GM19025 (cell line): ENCODE data around the gene RUBCNL.
A peak's percentile ranks its signal among the peaks of the same experiment; 100 is the strongest.
"Not testable (repeated sequence)": the region's sequence is repeated elsewhere in the genome, so short reads cannot be mapped to it uniquely, and the experiment has no call there.

Experiments used
- ATAC-seq: cut with Tn5 transposase; IDR thresholded peaks from one replicate; pipeline ENCODE4 v1.9.1; 2021; ENCODE audit warnings: mild to moderate bottlenecking, low read depth, moderate library complexity; ENCODE audit not compliant: unreplicated experiment

RUBCNL gene

GRCh38 chr13:46387064-46387851 lies at the start of gene RUBCNL:
Gene RUBCNL (minus strand): TSS chr13:46387252. CDS start chr13:46372475, 14,777 bp downstream.
- peak; percentile 30 for ATAC-seq

GRCh38 chr13:46429558-46429957 lies 42.5 kb upstream of the RUBCNL start:
- not testable (repeated sequence) for ATAC-seq

- no peak for ATAC-seq
These were observed 18.4 kb upstream of the RUBCNL start for GRCh38 chr13:46405457-46405856.

- no peak for ATAC-seq
These were observed 17.7 kb upstream of the RUBCNL start for GRCh38 chr13:46404733-46405100.

- ATAC-seq = no peak
These were observed 17.0 kb upstream of the RUBCNL start for GRCh38 chr13:46403851-46404732.

GRCh38 chr13:46402178-46402577 lies 15.1 kb upstream of the RUBCNL start:
- ATAC-seq = no peak

- ATAC-seq = no peak
These were observed 14.4 kb upstream of the RUBCNL start for GRCh38 chr13:46401432-46401831.

- no peak for ATAC-seq
These were observed 9.3 kb upstream of the RUBCNL start for GRCh38 chr13:46396341-46396740.

GRCh38 chr13:46392967-46393366 lies 5.9 kb upstream of the RUBCNL start:
- no peak for ATAC-seq

GRCh38 chr13:46389457-46390451 lies 2.7 kb upstream of the RUBCNL start:
- peak; percentile 33 for ATAC-seq

GRCh38 chr13:46388846-46389245 lies 1.8 kb upstream of the RUBCNL start:
- no peak for ATAC-seq

- ATAC-seq = no peak
These were observed 1.3 kb upstream of the RUBCNL start for GRCh38 chr13:46388308-46388707.

- ATAC-seq = no peak
These were observed 524 bp downstream of the RUBCNL start for GRCh38 chr13:46386392-46387063.

GRCh38 chr13:46385946-46386345 lies 1.1 kb downstream of the RUBCNL start:
- ATAC-seq = no peak

- ATAC-seq = no peak
These were observed 3.7 kb downstream of the RUBCNL start for GRCh38 chr13:46383383-46383782.

GRCh38 chr13:46382224-46382623 lies 4.8 kb downstream of the RUBCNL start:
- ATAC-seq = peak; percentile 33

GRCh38 chr13:46380242-46380641 lies 6.8 kb downstream of the RUBCNL start:
- ATAC-seq = no peak

GRCh38 chr13:46379611-46380010 lies 7.4 kb downstream of the RUBCNL start:
- no peak for ATAC-seq

GRCh38 chr13:46378411-46378810 lies 8.6 kb downstream of the RUBCNL start:
- no peak for ATAC-seq

- no peak for ATAC-seq
These were observed 9.5 kb downstream of the RUBCNL start for GRCh38 chr13:46377554-46377953.
